ACC112 (cell line): Measurements from ENCODE around the gene RPF1.
"Not testable (repeated sequence)": the region's sequence is repeated elsewhere in the genome, so short reads cannot be mapped to it uniquely, and the experiment has no call there.

Experiments
- H2AFZ ChIP-seq: fragments of 200-600 bp; sonication (generic); one replicate; pipeline ENCODE4 v1.6.0; 2017; ENCODE audit warnings: antibody characterized with exemption, low read length; ENCODE audit not compliant: unreplicated experiment
- H3K27ac ChIP-seq: fragments of 200-600 bp; sonication (generic); 2 replicates; pipeline ENCODE4 v1.5.1; 2014; ENCODE audit warnings: low read depth, mild to moderate bottlenecking, antibody characterized with exemption, low read length, moderate library complexity
- H3K27me3 ChIP-seq: fragments of 200-600 bp; sonication (generic); 2 replicates; pipeline ENCODE4 v1.6.1; 2014; ENCODE audit warnings: mild to moderate bottlenecking, antibody characterized with exemption, low read length, moderate library complexity, mixed read lengths; ENCODE audit not compliant: insufficient read depth
- H3K36me3 ChIP-seq: fragments of 200-600 bp; sonication (generic); 2 replicates; pipeline ENCODE4 v1.6.1; 2016; ENCODE audit warnings: mild to moderate bottlenecking, antibody characterized with exemption, low read length, moderate library complexity, mixed read lengths; ENCODE audit not compliant: insufficient read depth
- H3K4me1 ChIP-seq: fragments of 200-600 bp; sonication (generic); one replicate; pipeline ENCODE4 v1.6.1; 2016; ENCODE audit warnings: low read length, mixed read lengths; ENCODE audit not compliant: insufficient read depth, unreplicated experiment, control insufficient read depth
- H3K4me3 ChIP-seq: fragments of 200-600 bp; sonication (generic); 2 replicates; pipeline ENCODE4 v1.5.1; 2014; ENCODE audit warnings: mild to moderate bottlenecking, low read depth, low read length
- H3K79me2 ChIP-seq: fragments of 200-600 bp; sonication (generic); one replicate; pipeline ENCODE4 v1.6.0; 2016; ENCODE audit warnings: low read length; ENCODE audit not compliant: control insufficient read depth, unreplicated experiment, insufficient read depth

Gene RPF1

GRCh38 chr1:84493747-84494146 lies 14.7 kb downstream of the RPF1 start:
- Histone ChIP-seq H2AFZ (no peak overlapping the region), H3K4me3 (no peak overlapping the region), H3K27me3 (no peaks in the 10 kb centered on the region), H3K79me2 (peaks cover 4% of the 10 kb centered on the region), H3K36me3 (peaks cover 27% of the 10 kb centered on the region), H3K4me1 (no peaks in the 10 kb centered on the region), H3K27ac (no peak overlapping the region)

- no peak overlapping the region for H3K4me3 ChIP-seq
- H3K36me3 ChIP-seq = peaks cover 30% of the 10 kb centered on the region
- no peaks in the 10 kb centered on the region for H3K27me3 ChIP-seq
- H3K27ac ChIP-seq = no peak overlapping the region
- H3K79me2 ChIP-seq = peaks cover 24% of the 10 kb centered on the region
- no peak overlapping the region for H2AFZ ChIP-seq
- H3K4me1 ChIP-seq = peaks cover 7% of the 10 kb centered on the region
These were observed 17.4 kb downstream of the RPF1 start for GRCh38 chr1:84496498-84496897.

GRCh38 chr1:84497631-84498275 lies 18.7 kb downstream of the RPF1 start:
- Histone ChIP-seq H2AFZ (no peak overlapping the region), H3K27ac (no peak overlapping the region), H3K27me3 (no peaks in the 10 kb centered on the region), H3K79me2 (peaks cover 36% of the 10 kb centered on the region), H3K4me1 (peaks cover 10% of the 10 kb centered on the region), H3K4me3 (no peak overlapping the region), H3K36me3 (peaks cover 30% of the 10 kb centered on the region)

- Histone ChIP-seq H3K27me3 (no peaks in the 10 kb centered on the region), H3K4me1 (peaks cover 29% of the 10 kb centered on the region), H3K36me3 (peaks cover 15% of the 10 kb centered on the region), H3K4me3 (peak overlapping the region; percentile 98; the same call in 1 of the 2 replicates), H3K27ac (no peak overlapping the region), H3K79me2 (peaks cover 76% of the 10 kb centered on the region), H2AFZ (no peak overlapping the region)
These were observed 23.9 kb downstream of the RPF1 start for GRCh38 chr1:84502927-84503326.

GRCh38 chr1:84504580-84505492 lies 25.8 kb downstream of the RPF1 start:
- peaks cover 29% of the 10 kb centered on the region for H3K4me1 ChIP-seq
- peaks cover 17% of the 10 kb centered on the region for H3K36me3 ChIP-seq
- H3K79me2 ChIP-seq = peaks cover 72% of the 10 kb centered on the region

GRCh38 chr1:84505493-84506001 lies 26.5 kb downstream of the RPF1 start:
- H3K27ac ChIP-seq = peak overlapping the region; percentile 87
- peak overlapping the region; percentile 98 for H3K4me3 ChIP-seq
- H3K36me3 ChIP-seq = peaks cover 13% of the 10 kb centered on the region
- H3K4me1 ChIP-seq = peaks cover 28% of the 10 kb centered on the region
- peak overlapping the region; percentile 58 for H2AFZ ChIP-seq
- H3K27me3 ChIP-seq = no peaks in the 10 kb centered on the region
- peaks cover 64% of the 10 kb centered on the region for H3K79me2 ChIP-seq

More at GRCh38 chr1:84504580-84505492, 25.8 kb downstream of the RPF1 start:
- peak overlapping the region; percentile 98 for H3K4me3 ChIP-seq
- peak overlapping the region; percentile 87 for H3K27ac ChIP-seq
- no peaks in the 10 kb centered on the region for H3K27me3 ChIP-seq
- H2AFZ ChIP-seq = peak overlapping the region; percentile 58

GRCh38 chr1:84506002-84506728 lies 27.1 kb downstream of the RPF1 start, which contains the start of the genes GNG5 and SPATA1:
GNG5 (minus strand) TSS chr1:84506581; CDS start chr1:84506091, 490 bp downstream.
SPATA1 (plus strand) TSS chr1:84506386; CDS start chr1:84516360, 9,974 bp downstream.
- peaks cover 9% of the 10 kb centered on the region; the same call in 1 of the 2 replicates for H3K36me3 ChIP-seq
- H3K4me3 ChIP-seq = peak within 1 kb of the TSS; percentile 98
- peaks cover 58% of the 10 kb centered on the region for H3K79me2 ChIP-seq
- peaks cover 22% of the 10 kb centered on the region for H3K4me1 ChIP-seq
- peak within 1 kb of the TSS; percentile 58 for H2AFZ ChIP-seq
- H3K27me3 ChIP-seq = no peaks in the 10 kb centered on the region
- peak within 1 kb of the TSS; percentile 87 for H3K27ac ChIP-seq

- Histone ChIP-seq H3K27ac (peak overlapping the region; percentile 87), H3K79me2 (peaks cover 51% of the 10 kb centered on the region), H2AFZ (peak overlapping the region; percentile 19)
These were observed 27.8 kb downstream of the RPF1 start for GRCh38 chr1:84506729-84507453.

GRCh38 chr1:84507887-84508286 lies 28.8 kb downstream of the RPF1 start:
- H3K36me3 ChIP-seq, H2AFZ ChIP-seq, H3K27ac ChIP-seq, H3K4me3 ChIP-seq, H3K27me3 ChIP-seq: not testable (repeated sequence)
- H3K79me2 ChIP-seq = peaks cover 41% of the 10 kb centered on the region
- peaks cover 18% of the 10 kb centered on the region for H3K4me1 ChIP-seq

More at GRCh38 chr1:84506729-84507453, 27.8 kb downstream of the RPF1 start:
- peaks cover 22% of the 10 kb centered on the region for H3K4me1 ChIP-seq
- H3K27me3 ChIP-seq = no peaks in the 10 kb centered on the region
- H3K36me3 ChIP-seq = peaks cover 9% of the 10 kb centered on the region; the same call in 1 of the 2 replicates
- peak overlapping the region; percentile 98 for H3K4me3 ChIP-seq
